Subcutaneous adipose tissue (tissue), 4 donors: ENCODE data around the gene DUS2. TPM values are rescaled to one million over a fixed set of nuclear protein-coding genes. Genes with fewer than 3 reads are reported as not detected.

Experiments
- CTCF ChIP-seq: fragments of 450-650 bp; IDR thresholded peaks from one replicate; pipeline ENCODE4 v1.5.1; 2016; ENCODE audit warnings: low read depth, mild to moderate bottlenecking, control low read depth, antibody characterized with exemption, moderate library complexity
- small RNA-seq: library from RNA; depleted of rRNA; stranded (forward); fragments of <200 nt; gene quantifications from one replicate; pipeline ENCODE3, GENCODE V24; 2016
- total RNA-seq, 4 donors: library from RNA; depleted of rRNA; stranded (reverse); fragments of >200 nt; gene quantifications; one replicate each; pipeline ENCODE4 v1.1.0, GENCODE V29; 2016

DUS2 gene
- total RNA-seq, 4 donors from 2014 or later = 6.4 to 19.8 (median 9.8) TPM

GRCh38 chr16:68128577-68129305, 105.7 kb downstream of the DUS2 start:
- no peak for TF ChIP-seq CTCF

Small RNA genes lying within 50 kb of the gene (small RNA-seq; reads per million reads assigned to genes)
- gene RF00019 = 0.49 reads per million
- gene RNU6-359P = not detected

Other genes with a start within 250 kb of the DUS2 start
- gene RANBP10, start 216.7 kb upstream of the DUS2 start, total RNA-seq = 10 to 100 TPM in 1 of 4 donors, 1 to 10 TPM in 3; 8.1 to 11.7 (median 9.3) TPM
- gene TSNAXIP1, start 216.4 kb upstream of the DUS2 start, total RNA-seq = 1 to 10 TPM in 2 of 4 donors, under 1 TPM in 1, not detected in 1; 0.88 to 1.5 (median 1.0) TPM
- gene THAP11, start 181.0 kb upstream of the DUS2 start, total RNA-seq = 10 to 100 TPM; 21.2 to 36.9 (median 34.0) TPM
- gene NUTF2, start 176.4 kb upstream of the DUS2 start, total RNA-seq = 10 to 100 TPM; 56.5 to 98.2 (median 75.4) TPM
- gene CENPT, start 175.6 kb upstream of the DUS2 start, total RNA-seq = 10 to 100 TPM; 22.8 to 48.0 (median 30.8) TPM
- gene EDC4, start 150.2 kb upstream of the DUS2 start, total RNA-seq = 10 to 100 TPM; 21.0 to 47.5 (median 28.3) TPM
- gene NRN1L, start 138.4 kb upstream of the DUS2 start, total RNA-seq = 1 to 10 TPM in 3 of 4 donors, not detected in 1; 1.3 to 7.2 (median 2.5) TPM
- gene PSKH1, start 130.0 kb upstream of the DUS2 start, total RNA-seq = 10 to 100 TPM in 2 of 4 donors, 1 to 10 TPM in 2; 7.0 to 28.4 (median 10.9) TPM
- 1 to 10 TPM in 1 of 4 donors, under 1 TPM in 2, not detected in 1; 0.85 to 4.1 (median 0.88) TPM for gene CTRL, start 91.4 kb upstream of the DUS2 start, total RNA-seq
- gene PSMB10, start 86.4 kb upstream of the DUS2 start, total RNA-seq = 10 to 100 TPM; 10.3 to 45.8 (median 39.9) TPM
- 10 to 100 TPM in 2 of 4 donors, 1 to 10 TPM in 2; 7.9 to 16.2 (median 10.5) TPM for gene LCAT, start 79.2 kb upstream of the DUS2 start, total RNA-seq
- 10 to 100 TPM; 36.2 to 77.2 (median 36.9) TPM for gene SLC12A4, start 54.6 kb upstream of the DUS2 start, total RNA-seq
- under 1 TPM in 1 of 4 donors, not detected in 3; 0.22 TPM for gene DPEP3, start 42.8 kb upstream of the DUS2 start, total RNA-seq
- gene DPEP2, start 23.8 kb upstream of the DUS2 start, total RNA-seq = 10 to 100 TPM in 1 of 4 donors, 1 to 10 TPM in 2, under 1 TPM in 1; 0.98 to 28.7 (median 9.5) TPM
- gene DPEP2NB, start 7.4 kb upstream of the DUS2 start, total RNA-seq = not detected
- gene DDX28, start 52 bp upstream of the DUS2 start, total RNA-seq = 1 to 10 TPM; 6.2 to 8.5 (median 7.2) TPM
- gene NFATC3, start 62.1 kb downstream of the DUS2 start, total RNA-seq = 10 to 100 TPM; 39.9 to 47.6 (median 45.5) TPM
- gene ESRP2, start 212.8 kb downstream of the DUS2 start, total RNA-seq = 1 to 10 TPM in 1 of 4 donors, under 1 TPM in 3; 0.17 to 1.1 (median 0.27) TPM
- 10 to 100 TPM; 16.3 to 62.4 (median 36.0) TPM for gene PLA2G15, start 222.1 kb downstream of the DUS2 start, total RNA-seq
- 100 to 1,000 TPM in 3 of 4 donors, 10 to 100 TPM in 1; 87.4 to 494 (median 177) TPM for gene SLC7A6, start 241.2 kb downstream of the DUS2 start, total RNA-seq